ENCODE data around the gene C4orf50. TPM values are rescaled to one million over a fixed set of nuclear protein-coding genes. Genes with fewer than 3 reads are reported as not detected.
A peak's percentile ranks its signal among the peaks of the same experiment; 100 is the strongest.

C4orf50 gene
- total RNA-seq, 1 donor from 2014 or later = not detected

GRCh38 chr4:5888222-5889001, 129.8 kb downstream of the C4orf50 start:
- Histone ChIP-seq H3K4me1 (peaks cover 36% of the 10 kb centered on the region), H3K36me3 (no peaks in the 10 kb centered on the region), H3K9me3 (replicated peaks) (no peaks in the 10 kb centered on the region), H3K27ac (replicated peaks) (peak overlapping the region; percentile 19), H3K27me3 (ENCODE audit: low read depth) (peaks cover 98% of the 10 kb centered on the region), H3K4me3 (peak overlapping the region; percentile 71)
- intact Hi-C loops (cut with micrococcal nuclease) = no loop called here
- no peak for TF ChIP-seq CTCF (IDR thresholded peaks at IDR 0.05; ENCODE audit: borderline replicate concordance)
- no peak for DNase-seq

- Histone ChIP-seq H3K4me1 (peaks cover 32% of the 10 kb centered on the region), H3K4me3 (peak overlapping the region; percentile 71), H3K27ac (replicated peaks) (peak overlapping the region; percentile 19), H3K27me3 (ENCODE audit: low read depth) (peaks cover 99% of the 10 kb centered on the region), H3K9me3 (replicated peaks) (no peaks in the 10 kb centered on the region), H3K36me3 (no peaks in the 10 kb centered on the region)
- intact Hi-C loops (cut with micrococcal nuclease) = no loop called here
- no peak for TF ChIP-seq CTCF (IDR thresholded peaks at IDR 0.05; ENCODE audit: borderline replicate concordance)
- DNase-seq = no peak
These were observed 130.6 kb downstream of the C4orf50 start for GRCh38 chr4:5887361-5888221.

- no peak for TF ChIP-seq CTCF (IDR thresholded peaks at IDR 0.05; ENCODE audit: borderline replicate concordance)
- intact Hi-C loops (cut with micrococcal nuclease) = no loop called here
- Histone ChIP-seq H3K27ac (replicated peaks) (no peak overlapping the region), H3K36me3 (no peaks in the 10 kb centered on the region), H3K27me3 (ENCODE audit: low read depth) (peaks cover 96% of the 10 kb centered on the region), H3K4me1 (peaks cover 32% of the 10 kb centered on the region), H3K9me3 (replicated peaks) (no peaks in the 10 kb centered on the region), H3K4me3 (peak overlapping the region; percentile 71)
- DNase-seq = no peak
These were observed 131.2 kb downstream of the C4orf50 start for GRCh38 chr4:5887011-5887360.

GRCh38 chr4:5885733-5886132, 132.5 kb downstream of the C4orf50 start:
- no peaks in the 10 kb centered on the region for H3K9me3 ChIP-seq (replicated peaks)
- DNase-seq = no peak
- intact Hi-C loops (cut with micrococcal nuclease) = no loop called here
- no peak overlapping the region for H3K27ac ChIP-seq (replicated peaks)
- H3K36me3 ChIP-seq = no peaks in the 10 kb centered on the region
- H3K4me3 ChIP-seq = no peak overlapping the region
- TF ChIP-seq CTCF (IDR thresholded peaks at IDR 0.05; ENCODE audit: borderline replicate concordance) = no peak
- H3K27me3 ChIP-seq (ENCODE audit: low read depth) = peaks cover 91% of the 10 kb centered on the region
- H3K4me1 ChIP-seq = peaks cover 32% of the 10 kb centered on the region

- no peaks in the 10 kb centered on the region for H3K9me3 ChIP-seq (replicated peaks)
- no peak overlapping the region for H3K4me3 ChIP-seq
- H3K4me1 ChIP-seq = peaks cover 22% of the 10 kb centered on the region
- no peak for DNase-seq
- H3K27ac ChIP-seq (replicated peaks) = no peak overlapping the region
- intact Hi-C loops (cut with micrococcal nuclease) = no loop called here
- no peak for TF ChIP-seq CTCF (IDR thresholded peaks at IDR 0.05; ENCODE audit: borderline replicate concordance)
- H3K27me3 ChIP-seq (ENCODE audit: low read depth) = peaks cover 91% of the 10 kb centered on the region
- H3K36me3 ChIP-seq = no peaks in the 10 kb centered on the region
These were observed 133.4 kb downstream of the C4orf50 start for GRCh38 chr4:5884796-5885195.

All from left ventricle myocardium inferior (tissue), 1 donor.